ENCODE results near the gene NRSN1. TPM values are rescaled to one million over a fixed set of nuclear protein-coding genes. Genes with fewer than 3 reads are reported as not detected.
"Not testable (repeated sequence)": the region's sequence is repeated elsewhere in the genome, so short reads cannot be mapped to it uniquely, and the experiment has no call there.

Gene NRSN1
- total RNA-seq = not detected in 2 replicates

GRCh38 chr6:24125980-24126379 is at the start of gene NRSN1:
Gene NRSN1, plus strand, starts transcription at chr6:24126215. Its CDS starts 8,113 bp downstream, at chr6:24134328.
- DNase-seq = no peak

GRCh38 chr6:24078200-24078599 is 47.8 kb upstream of the NRSN1 start:
- no peak for DNase-seq

DNA sequence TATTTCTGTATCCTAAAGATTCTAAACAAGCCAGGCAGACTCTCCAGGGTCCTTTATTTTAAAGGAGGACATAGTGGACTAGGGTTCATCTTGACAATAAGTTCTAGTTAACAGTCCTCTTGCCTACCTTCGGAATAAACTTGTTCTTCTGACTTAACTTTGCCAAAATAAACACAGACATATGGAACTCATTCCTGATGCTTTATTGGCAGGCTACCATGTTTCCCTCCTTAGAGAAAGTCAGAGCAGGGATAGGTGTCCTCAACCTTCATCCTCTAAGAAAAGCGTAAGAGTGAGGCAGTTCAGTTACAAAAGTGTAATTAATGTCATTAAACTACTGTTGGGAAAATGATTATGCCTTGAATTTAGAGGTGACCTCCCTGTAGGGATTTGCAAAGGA is 46.9 kb upstream of the NRSN1 start:
- DNase-seq = no peak

GRCh38 chr6:24080711-24081110 is 45.3 kb upstream of the NRSN1 start:
- no peak for DNase-seq

DNA sequence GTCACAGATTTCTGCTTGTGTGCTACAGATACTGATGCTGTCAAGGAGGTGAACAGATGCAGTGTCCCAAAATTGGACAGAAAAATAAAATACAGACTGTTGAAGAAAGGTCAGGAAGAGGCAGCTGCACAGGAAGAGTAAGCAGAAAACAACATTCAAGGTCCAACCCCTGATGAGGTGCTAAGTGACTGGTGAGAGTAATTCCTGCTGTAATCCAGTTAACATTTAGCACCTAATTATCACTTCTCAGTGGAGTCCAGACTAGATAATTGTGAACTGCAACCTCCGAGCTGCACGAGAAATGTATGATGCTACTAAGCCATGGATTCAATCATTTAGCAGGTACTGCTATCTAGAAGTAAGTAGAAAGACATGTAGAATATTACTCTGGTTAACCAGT is 36.3 kb upstream of the NRSN1 start:
- DNase-seq = no peak

DNA sequence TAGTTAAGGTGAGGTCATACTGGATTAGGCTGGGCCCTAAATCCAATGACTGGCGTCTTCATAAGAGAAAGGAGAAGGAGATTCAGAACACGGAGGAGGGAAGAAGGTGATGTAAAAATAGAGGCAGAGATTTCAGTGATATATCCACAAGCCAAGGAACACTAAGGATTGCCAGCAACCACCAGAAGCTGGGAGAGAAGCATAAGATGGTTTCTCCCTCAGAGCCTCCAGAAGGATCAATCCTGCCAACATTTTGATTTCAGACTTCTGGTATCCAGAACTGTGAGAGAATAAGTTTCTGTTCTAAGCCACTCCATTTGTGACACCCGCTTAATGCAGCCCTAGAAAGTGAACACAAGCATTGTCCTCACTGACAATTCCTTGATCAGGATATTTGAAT is 33.6 kb upstream of the NRSN1 start:
- no peak for DNase-seq

DNA sequence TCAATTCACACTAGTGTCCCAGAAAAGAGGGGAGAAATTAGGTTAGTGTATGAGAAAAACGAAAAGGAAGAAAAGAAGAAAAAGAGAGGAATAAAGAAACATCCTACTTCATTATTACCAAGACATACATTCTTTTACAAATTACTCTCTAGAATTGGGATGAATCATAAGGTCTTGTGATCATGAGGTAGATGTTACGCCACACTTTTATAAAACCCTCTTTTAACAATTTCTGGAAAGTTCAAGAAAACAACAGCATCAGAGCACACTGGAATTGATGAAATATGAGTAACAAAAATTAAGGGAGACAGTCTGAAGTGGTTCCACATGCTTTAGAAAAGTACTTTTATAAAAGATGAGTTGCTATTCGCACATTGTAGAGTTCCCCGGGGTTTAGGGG is 32.6 kb upstream of the NRSN1 start:
- DNase-seq = no peak

DNA sequence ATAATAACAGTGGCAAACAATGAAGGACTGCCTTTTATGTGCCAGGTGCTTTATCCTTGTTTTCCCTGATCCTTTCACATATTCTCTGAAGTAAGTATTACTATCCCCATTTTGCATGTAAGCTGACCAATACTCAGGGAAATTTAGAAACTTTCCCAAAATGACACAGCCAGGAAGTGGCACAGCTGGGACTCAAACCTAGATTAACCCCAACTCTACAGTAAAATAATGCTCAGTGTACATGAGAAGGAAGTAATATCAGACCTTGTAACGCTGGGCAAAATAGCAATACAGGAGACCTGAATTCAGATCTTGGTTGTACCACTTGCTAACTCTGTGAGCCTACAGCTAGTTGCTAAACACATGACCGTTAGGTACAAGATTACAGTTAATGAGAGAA is 26.8 kb upstream of the NRSN1 start:
- DNase-seq = no peak

DNA sequence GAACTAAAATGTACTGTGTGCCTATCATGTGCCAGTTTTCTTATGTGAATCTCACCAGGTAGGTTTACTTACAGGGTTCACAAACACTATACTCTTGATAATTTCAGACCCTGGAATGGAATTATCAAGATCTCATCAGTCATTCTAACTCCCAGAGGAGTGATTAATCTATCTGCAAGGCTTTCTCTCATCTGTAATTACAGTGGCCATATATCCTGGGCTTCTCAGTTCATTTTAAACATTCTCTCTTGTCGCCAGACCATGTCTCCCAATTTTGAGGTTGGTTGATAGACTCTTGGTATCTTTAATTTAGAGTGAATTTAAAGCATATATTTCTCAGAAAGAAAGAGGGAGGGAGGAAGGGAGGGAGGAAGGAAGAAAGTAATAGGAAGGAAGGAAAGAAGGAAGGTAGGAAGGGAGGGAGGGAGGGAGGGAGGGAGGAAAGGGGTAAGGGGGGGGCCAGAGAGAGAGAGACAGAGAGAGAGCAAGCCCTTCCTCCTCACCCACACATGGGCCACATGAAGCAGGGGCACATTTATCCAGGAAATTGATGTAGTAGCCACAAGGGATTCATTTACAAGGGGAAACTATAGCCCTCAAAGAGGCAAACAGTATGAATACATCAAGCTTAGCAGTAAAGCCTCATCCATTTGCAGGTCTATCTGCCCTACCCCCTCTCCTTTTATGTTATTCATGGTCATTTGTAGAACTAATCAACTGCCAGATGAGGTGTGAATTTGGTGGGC is 25.8 kb upstream of the NRSN1 start:
- DNase-seq = no peak

- DNase-seq = no peak
These were observed 25.3 kb upstream of the NRSN1 start for GRCh38 chr6:24100770-24101155.

DNA sequence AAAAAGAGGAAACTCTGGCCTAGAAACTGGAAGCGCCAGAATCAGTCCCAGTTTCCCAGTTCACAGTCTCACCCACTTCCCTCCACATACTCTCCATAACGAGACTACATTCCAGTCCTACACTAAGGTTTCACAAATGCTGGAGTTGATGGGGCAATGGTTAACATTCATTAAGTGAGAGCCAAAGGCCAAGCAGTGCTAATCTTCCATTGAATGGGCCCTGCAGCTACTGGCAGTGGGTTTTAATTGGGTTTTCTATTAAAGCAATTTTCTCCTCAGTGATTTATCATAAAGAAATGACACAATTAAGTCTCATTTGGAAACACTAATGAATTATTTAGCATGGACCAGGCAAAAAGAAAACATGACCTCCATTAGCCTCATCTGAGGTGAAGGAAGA is 20.8 kb upstream of the NRSN1 start:
- no peak for DNase-seq

DNA sequence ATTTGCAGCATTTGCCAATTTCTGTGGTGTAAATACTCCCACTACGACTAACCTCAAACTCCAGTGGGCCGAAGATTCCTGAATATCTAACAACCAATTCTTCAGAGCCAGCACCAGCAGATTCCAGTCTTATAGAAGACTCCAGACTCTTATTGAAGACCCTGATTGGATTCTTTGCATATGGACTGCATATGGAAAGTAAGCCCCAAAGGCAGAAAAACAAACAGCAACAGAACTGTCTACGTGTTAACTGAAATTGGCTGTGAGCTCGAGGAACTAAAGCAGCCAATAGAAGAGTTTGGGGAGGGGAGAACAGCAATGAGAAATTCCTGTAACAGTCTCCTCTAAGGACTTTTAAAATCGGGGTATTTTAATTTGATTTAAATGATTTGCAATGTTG is 19.7 kb upstream of the NRSN1 start:
- DNase-seq = no peak

DNA sequence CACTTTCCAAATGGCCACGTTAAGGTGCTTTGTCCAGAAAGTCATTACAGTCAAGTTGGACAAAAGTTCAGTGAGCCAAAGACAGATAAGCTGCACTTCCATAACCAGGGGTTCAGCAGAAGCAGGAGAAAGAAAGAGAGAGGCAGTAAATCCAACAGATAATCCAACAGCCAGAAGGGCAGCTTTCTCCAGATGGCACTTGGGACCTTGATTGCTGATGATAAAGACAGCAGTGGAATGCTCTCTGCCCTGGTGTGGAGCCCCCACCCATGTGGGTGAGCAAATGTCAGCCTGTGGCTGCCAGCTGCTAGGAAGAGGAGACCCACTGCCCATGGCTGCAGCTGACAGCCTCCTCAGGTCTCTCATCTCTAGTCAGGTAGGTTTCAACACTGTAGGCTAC is 18.7 kb upstream of the NRSN1 start:
- no peak for DNase-seq

GRCh38 chr6:24108056-24108455 is 18.0 kb upstream of the NRSN1 start:
- no peak for DNase-seq

GRCh38 chr6:24110417-24110816 is 15.6 kb upstream of the NRSN1 start:
- no peak for DNase-seq

DNA sequence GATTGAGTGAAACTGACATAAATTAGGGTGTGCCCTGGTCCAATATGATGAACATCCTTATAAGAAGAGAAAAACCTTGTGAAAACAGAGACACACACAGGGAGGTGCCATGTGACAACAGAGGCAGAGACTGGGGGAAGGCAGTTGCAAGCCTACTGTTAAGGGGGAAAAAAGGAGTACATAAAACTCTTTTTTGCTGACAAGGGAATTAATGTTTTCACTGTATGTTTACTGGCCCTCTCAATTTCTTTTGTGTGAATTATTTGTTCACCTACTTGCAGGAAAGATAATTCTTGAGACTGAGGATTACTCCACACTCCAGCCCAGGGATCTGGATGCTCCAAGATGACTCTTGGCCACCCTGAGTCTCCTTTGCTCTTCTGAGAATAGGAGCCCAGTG is 12.1 kb upstream of the NRSN1 start:
- DNase-seq = no peak

DNA sequence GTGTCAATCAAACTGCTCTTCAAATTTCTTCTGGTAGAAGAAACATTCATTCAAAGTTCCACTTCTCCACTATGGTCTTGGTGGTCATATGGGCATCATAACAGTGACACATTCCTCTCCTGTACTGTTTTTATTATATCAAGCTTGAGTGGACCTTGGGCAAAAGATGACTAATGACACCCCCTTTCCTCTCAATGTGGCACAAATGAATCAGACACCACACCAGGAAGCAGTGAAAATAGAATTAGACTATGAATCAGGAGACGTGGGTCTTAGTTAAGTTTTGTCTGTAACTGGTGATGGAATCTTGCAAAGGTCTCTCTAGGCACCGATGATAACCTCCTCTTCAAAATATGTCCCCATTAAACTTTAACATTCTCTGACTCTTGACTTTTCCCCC is 9.0 kb upstream of the NRSN1 start:
- no peak for DNase-seq

DNA sequence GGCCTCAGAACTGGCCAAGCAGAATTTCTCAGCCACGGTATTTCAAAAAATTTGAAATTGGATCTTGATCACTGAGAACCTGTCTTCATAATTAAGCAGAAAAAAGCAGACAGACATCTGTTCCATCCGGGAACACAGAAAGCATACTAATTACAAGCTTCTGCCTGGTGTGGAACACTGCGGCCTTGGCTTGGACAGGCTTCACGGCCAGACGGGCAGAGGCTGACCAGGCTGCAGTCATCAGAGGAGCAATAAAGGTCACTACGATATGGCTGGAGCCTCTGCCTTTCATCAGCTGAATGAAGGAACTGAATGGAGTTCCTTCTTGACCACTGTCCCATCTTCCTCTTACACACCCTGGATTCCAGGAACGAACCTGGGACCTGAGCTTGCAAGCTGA is 3.9 kb upstream of the NRSN1 start:
- no peak for DNase-seq

DNA sequence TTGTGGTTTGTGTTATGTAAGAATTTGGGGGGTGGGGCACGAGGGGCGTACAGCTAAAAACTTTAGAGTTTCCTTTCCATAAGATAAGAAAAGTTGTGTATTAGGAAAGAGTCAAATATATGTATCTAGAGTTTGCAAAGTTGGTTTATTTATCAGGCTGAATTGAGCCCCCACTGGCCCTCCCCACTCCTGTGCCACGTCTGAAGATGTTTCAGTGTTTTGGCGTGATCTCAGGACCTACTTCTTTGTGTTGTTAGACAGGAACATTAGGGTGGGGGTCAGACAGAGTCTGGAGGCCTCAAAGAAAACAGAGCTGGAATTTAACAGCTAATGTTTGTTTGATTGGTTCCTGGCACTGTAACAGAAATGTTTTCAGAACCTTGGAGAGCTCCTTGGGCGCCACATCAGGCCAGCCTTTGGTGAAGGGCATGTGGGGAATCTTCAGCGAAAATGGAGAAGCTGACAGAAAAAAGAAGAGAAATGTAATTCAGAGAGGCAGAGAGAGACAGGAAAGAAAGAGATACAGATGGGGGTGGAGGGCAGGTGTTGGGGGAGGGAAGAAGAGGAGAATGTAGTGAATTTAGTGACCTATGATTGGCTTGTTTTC is 674 bp downstream of the NRSN1 start:
- peak; percentile 49 for DNase-seq

DNA sequence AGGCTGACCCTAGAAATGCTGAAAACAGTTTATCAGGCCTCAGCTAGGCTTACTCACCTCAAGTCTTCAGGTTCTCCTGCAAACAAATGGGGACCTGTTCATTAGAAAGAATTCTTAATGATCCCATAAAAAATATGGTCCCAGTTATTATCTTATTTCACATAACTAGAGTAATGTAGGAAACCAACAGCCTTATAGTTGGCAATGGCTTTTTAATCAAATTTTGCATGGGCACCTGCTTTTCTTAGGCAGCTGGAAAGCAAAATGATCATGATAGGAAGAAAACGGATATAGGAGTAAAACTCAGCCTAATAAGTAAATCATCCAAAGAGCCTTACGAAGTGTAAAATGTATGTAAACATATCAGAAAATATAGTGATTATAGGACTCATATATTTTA is 1.3 kb downstream of the NRSN1 start:
- no peak for DNase-seq

GRCh38 chr6:24131751-24132150 is 5.7 kb downstream of the NRSN1 start:
- no peak for DNase-seq

- DNase-seq = no peak
These were observed 13.1 kb downstream of the NRSN1 start for GRCh38 chr6:24139080-24139479.

DNA sequence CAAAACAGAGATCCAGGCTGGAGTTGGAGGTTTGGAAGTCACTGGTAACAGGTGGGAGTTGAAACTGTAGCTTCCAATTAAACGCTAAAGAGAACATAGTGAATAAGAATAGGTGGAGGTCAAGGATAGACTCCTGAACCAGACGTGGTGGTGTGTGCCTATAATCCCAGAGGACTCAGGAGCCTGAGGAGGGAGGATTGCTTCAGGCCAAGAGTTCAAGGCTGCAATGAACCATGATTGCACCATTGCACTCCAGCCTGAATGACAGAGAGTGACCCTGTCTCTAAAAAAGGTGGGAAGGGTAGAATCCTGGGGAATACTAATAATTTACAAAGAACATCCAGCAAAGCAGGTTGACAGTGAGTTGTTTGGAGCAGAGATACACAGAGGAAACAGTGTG is 13.6 kb downstream of the NRSN1 start:
- DNase-seq = no peak

DNA sequence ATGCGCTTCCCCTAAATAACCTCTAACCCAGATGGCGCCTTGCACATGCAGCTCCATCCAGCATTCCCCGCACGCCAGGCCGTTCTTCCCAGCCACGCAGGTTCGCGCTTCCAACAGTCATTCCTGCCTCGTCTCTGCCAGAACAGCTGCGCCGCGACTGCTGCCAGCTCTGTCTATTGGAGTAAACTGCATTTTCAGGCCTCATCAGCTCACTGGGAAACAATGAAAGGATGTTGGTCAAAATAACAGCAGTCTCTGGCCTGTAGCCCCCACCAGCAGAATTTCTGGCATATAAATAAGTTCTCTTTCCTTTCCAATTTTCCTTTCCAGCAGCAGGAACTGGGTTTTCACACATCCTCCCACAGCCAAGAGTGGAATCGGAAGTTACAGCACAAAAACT is 14.6 kb downstream of the NRSN1 start:
- DNase-seq = no peak

- not testable (repeated sequence) for DNase-seq
These were observed 16.7 kb downstream of the NRSN1 start for GRCh38 chr6:24142733-24143132.
